ENCODE data around the gene CYGB. TPM values are rescaled to one million over a fixed set of nuclear protein-coding genes. Genes with fewer than 3 reads are reported as not detected.

Gene CYGB
- 46.0 and 123 TPM in 2 replicates for total RNA-seq

DNA sequence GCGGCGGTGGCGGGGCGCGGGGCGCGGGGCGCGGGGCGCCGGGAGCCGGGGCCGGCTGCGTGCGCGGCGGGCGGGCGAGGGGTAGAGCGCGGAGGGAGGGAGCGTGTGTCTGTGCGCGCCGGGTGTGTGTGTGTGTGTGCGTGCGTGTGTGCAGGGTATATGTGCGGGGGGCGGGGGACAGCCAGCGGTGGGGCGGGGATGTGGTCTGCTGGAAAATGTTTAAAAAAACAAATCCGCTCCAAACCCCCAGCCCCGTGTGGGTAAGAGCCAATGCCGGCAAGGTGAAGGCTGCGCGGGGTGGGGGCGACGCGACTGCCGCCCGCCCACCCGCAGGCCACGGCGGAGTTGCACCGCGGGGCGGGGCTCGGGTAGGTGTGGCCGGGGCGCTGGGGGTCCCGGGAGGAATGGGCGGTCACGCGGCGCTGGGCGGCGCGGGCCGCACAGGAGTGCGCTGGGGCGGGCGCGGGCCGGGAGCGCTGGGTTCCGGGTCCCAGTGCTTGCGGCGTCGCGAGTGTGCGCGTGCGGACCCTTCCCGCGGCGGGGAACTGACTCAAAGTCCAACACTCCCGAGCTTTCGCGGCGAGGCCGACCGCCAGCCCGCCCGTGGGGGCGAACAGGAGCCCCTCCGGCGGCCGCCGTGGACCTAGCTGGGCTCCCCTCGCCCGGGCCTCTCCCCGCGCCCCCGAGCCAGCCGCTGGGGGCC is at the start of gene CYGB:
TSS of gene CYGB (minus strand) at position 132 of the 703 bp plus-strand sequence. CDS start 167 bp downstream, outside the sequence.

DNA sequence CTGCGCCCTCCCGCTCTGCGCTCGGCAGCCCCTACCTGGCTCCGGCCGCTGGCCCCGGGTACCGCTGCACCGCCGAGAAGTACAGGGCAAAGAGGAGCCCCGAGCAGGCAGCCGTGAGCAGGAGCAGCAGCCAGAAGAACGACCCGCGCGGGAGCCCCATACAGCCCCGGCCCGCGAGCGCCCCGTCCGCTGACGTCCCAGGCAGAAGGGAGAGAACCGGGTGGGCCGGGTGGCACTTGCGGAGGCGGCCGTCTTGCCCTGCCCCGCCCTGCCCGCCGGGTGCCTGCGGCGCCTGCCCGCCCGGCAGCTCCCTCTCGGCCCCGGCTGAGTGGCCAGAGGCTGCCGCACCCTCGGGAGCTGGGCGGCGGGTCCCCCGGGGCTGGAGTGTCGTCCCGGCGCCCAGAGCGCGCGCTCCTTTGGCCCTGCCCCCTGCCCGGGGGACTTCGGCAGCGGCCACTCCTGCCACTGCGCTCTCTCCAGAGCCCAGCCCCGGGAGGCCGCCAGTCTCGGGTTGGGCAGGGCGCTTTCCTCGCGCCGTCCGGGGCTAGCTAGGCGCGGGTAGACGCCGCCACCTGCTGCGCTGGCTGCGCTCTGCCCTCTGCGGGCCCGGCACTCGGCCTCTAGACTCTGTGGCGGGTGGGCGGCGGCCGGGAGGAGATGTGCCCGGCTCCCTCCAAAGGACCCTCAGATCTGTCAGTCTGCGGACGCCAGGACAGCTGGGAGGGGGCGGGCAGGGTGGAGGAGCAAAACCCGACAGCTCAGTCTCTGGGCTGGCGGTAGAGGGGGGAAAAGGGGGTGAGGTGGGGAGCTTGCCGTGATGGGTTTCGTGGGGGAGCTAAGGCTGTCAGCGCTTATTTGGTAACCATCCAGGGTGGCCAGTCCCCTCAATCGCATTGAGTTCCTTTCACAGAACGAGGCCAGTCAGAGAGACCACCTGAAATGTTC is 48.4 kb upstream of the CYGB start, which contains the start of gene ST6GALNAC2:
TSS of gene ST6GALNAC2 (minus strand) at position 212 of the 945 bp plus-strand sequence. CDS start at position 160, 52 bp downstream.

DNA sequence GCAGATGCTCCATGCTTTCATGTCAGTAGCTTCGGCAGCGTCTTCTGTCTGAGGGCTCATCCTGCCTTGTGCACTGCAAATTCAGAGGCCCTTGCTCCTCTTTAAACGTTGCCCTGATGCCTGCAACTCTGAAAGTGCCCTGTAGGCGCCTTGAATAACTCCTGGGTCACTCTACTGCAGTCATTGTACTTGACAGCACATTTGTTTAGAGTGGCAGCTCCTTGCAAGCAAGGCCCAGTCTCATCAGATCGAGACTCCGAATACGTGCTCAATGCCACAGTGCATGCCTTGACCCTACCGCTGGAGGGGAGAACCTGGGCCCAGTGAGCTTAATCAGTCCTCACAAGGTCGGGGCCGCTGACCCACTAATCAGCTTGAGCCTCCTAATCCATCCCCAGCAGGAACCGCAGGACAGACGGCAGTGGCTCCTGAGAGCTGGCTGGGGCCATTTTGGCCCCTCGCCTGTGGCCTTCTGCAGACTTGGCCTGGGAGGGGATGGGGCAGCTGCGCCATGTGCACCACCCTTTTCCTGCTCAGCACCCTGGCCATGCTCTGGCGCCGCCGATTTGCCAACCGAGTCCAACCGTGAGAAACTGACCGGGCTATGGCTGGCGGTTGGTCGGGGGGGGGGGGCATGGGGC is 2.2 kb upstream of the CYGB start, which contains the start of gene PRCD:
TSS of gene PRCD (plus strand) at position 414 of the 641 bp plus-strand sequence. CDS start at position 512, 98 bp downstream.

DNA sequence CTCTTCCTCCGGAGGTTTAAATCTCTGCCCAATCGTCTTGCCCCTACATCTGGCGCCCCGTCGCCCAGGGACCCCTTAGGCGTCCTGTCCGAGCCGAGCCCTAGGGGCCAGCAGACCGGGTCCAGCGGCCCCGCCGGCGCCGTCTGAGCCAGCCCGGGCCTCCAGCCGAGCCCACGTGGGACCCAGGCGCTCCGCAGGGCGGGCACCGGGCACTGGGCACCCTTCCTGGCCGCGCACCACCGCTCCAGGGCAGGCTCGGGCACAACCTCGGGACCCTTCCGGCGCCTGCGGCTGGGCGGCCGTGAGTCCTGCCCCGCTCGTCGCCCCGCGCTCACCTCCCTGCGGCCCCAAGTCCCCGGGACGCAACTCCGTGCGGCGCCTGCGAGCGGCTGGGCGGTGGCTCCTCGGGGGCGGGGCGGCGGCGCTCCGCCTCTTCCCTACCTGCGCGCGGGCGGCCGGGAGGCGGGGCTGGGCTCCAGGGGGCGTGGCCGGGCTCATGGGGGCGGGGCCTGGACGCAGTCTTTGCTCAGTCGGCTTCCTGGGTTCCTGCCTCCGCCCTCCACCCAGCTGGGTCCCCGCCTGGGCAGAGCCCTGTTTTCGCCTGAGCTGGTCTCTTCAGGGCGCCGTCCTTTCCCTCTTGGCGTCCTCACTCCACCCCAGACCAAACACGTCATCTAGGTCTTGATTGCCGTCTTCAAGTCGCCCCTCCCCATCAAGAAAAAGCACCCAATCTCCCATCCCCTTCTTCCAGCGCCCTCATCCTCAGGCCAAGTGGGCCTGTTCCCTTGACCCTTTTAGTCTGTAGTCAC is 36.3 kb downstream of the CYGB start, which contains the start of gene RHBDF2:
TSS of gene RHBDF2 (minus strand) at position 406 of the 809 bp plus-strand sequence. CDS start 19,899 bp downstream, outside the sequence.

Other genes with a start within 250 kb of the CYGB start
- gene QRICH2, start 229.4 kb downstream of the CYGB start, total RNA-seq = 2.0 and 5.1 TPM in 2 replicates
- 40.0 and 46.1 TPM in 2 replicates for gene PRPSAP1, start 183.8 kb downstream of the CYGB start, total RNA-seq
- gene SPHK1, start 153.1 kb downstream of the CYGB start, total RNA-seq = 19.2 and 28.9 TPM in 2 replicates
- gene UBE2O, start 84.6 kb downstream of the CYGB start, total RNA-seq = 19.2 and 21.2 TPM in 2 replicates
- 0.17 TPM in 1 of 2 replicates, not detected in the other for gene AANAT, start 70.1 kb downstream of the CYGB start, total RNA-seq
- gene RHBDF2, start 36.3 kb downstream of the CYGB start, total RNA-seq = 0.58 and 8.4 TPM in 2 replicates
- 10.2 and 14.7 TPM in 2 replicates for gene PRCD, start 2.3 kb upstream of the CYGB start, total RNA-seq
- 0.73 and 3.0 TPM in 2 replicates for gene ST6GALNAC2, start 48.2 kb upstream of the CYGB start, total RNA-seq
- not detected in 2 replicates for gene ST6GALNAC1, start 106.0 kb upstream of the CYGB start, total RNA-seq
- 158 and 232 TPM in 2 replicates for gene MXRA7, start 173.3 kb upstream of the CYGB start, total RNA-seq
- 20.5 and 22.0 TPM in 2 replicates for gene JMJD6, start 188.9 kb upstream of the CYGB start, total RNA-seq
- 28.1 and 28.7 TPM in 2 replicates for gene METTL23, start 189.1 kb upstream of the CYGB start, total RNA-seq
- 178 and 194 TPM in 2 replicates for gene SRSF2, start 199.6 kb upstream of the CYGB start, total RNA-seq
- gene MFSD11, start 200.4 kb upstream of the CYGB start, total RNA-seq = 33.2 and 36.7 TPM in 2 replicates

All from smooth muscle cell of trachea (primary cell).